Endothelial cell of umbilical vein (primary cell): ENCODE measurements around the gene BARX1.

Experiments
- EZH2 ChIP-seq: IDR thresholded peaks from 2 replicates; pipeline ENCODE4 v1.6.1; 2012; ENCODE audit warnings: borderline replicate concordance, low read depth, mild to moderate bottlenecking, moderate library complexity, low read length, inconsistent platforms; ENCODE audit not compliant: severe bottlenecking
- FOS ChIP-seq: IDR thresholded peaks from 2 replicates; pipeline ENCODE4 v1.6.1; 2011; ENCODE audit warnings: mild to moderate bottlenecking, low read length, moderate library complexity, borderline replicate concordance; ENCODE audit not compliant: insufficient read depth
- GATA2 ChIP-seq: IDR thresholded peaks from 2 replicates; pipeline ENCODE4 v1.7.0; 2011; ENCODE audit warnings: low read depth, mild to moderate bottlenecking, moderate library complexity, mixed read lengths, low read length; ENCODE audit not compliant: insufficient read length, insufficient read depth
- JUN ChIP-seq: IDR thresholded peaks from 2 replicates; pipeline ENCODE4 v1.6.1; 2011; ENCODE audit warnings: borderline replicate concordance, low read depth; ENCODE audit not compliant: insufficient read length, insufficient read depth
- MYC ChIP-seq: IDR thresholded peaks from one replicate; pipeline ENCODE4 v1.6.1; 2011; ENCODE audit warnings: mild to moderate bottlenecking, low read depth, low read length
- POLR2A ChIP-seq: IDR thresholded peaks from 2 replicates; pipeline ENCODE4 v1.6.1; 2012; ENCODE audit warnings: low read depth, mild to moderate bottlenecking, control low read depth, low read length
- POLR2AphosphoS5 ChIP-seq: IDR thresholded peaks from 2 replicates; pipeline ENCODE4 v1.6.1; 2012; ENCODE audit warnings: low read depth, mild to moderate bottlenecking, control low read depth, low read length, moderate library complexity; ENCODE audit not compliant: insufficient read depth
- TF ChIP-seq, protein P1 (sequence below), 2 donors: IDR thresholded peaks; 1 replicate in 1 of 2; 2 replicates in 1 of 2; pipeline ENCODE4 v1.5.1; 2011; ENCODE audit warnings: low read length in 2 of 2, mild to moderate bottlenecking in 2 of 2, moderate library complexity in 2 of 2, control low read depth in 1 of 2, inconsistent platforms in 1 of 2, low read depth in 1 of 2; ENCODE audit not compliant: insufficient read depth in 1 of 2; ENCODE audit errors: extremely low read depth in 1 of 2
- TF ChIP-seq, protein P2 (sequence below): IDR thresholded peaks from 2 replicates; pipeline ENCODE4 v1.6.1; 2011; ENCODE audit not compliant: insufficient read depth, insufficient read length

GRCh38 chr9:93996863-93997262, 41.7 kb upstream of the BARX1 start:
- no peak for TF ChIP-seq POLR2A
- TF ChIP-seq FOS: no peak
- no peak for TF ChIP-seq EZH2
- TF ChIP-seq, protein P1, sequence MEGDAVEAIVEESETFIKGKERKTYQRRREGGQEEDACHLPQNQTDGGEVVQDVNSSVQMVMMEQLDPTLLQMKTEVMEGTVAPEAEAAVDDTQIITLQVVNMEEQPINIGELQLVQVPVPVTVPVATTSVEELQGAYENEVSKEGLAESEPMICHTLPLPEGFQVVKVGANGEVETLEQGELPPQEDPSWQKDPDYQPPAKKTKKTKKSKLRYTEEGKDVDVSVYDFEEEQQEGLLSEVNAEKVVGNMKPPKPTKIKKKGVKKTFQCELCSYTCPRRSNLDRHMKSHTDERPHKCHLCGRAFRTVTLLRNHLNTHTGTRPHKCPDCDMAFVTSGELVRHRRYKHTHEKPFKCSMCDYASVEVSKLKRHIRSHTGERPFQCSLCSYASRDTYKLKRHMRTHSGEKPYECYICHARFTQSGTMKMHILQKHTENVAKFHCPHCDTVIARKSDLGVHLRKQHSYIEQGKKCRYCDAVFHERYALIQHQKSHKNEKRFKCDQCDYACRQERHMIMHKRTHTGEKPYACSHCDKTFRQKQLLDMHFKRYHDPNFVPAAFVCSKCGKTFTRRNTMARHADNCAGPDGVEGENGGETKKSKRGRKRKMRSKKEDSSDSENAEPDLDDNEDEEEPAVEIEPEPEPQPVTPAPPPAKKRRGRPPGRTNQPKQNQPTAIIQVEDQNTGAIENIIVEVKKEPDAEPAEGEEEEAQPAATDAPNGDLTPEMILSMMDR (IDR thresholded peaks at IDR 0.05; ENCODE audit: extremely low read depth in 1 of 2, insufficient read depth in 1 of 2, low read depth in 1 of 2, low read length in 2 of 2): no peak
- no peak for TF ChIP-seq POLR2AphosphoS5
- no peak for TF ChIP-seq JUN
- TF ChIP-seq, protein P2, sequence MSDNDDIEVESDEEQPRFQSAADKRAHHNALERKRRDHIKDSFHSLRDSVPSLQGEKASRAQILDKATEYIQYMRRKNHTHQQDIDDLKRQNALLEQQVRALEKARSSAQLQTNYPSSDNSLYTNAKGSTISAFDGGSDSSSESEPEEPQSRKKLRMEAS: no peak
- no peak for TF ChIP-seq MYC
- no peak for TF ChIP-seq GATA2
